K562 (cell line): Measurements from ENCODE around the gene GDF15. TPM values are rescaled to one million over a fixed set of nuclear protein-coding genes. Genes with fewer than 3 reads are reported as not detected.

Source experiments
- ARID4B ChIP-seq: sonication (generic); formaldehyde crosslinking; IDR thresholded peaks from 2 replicates; pipeline ENCODE4 v1.8.0; 2022; ENCODE audit warnings: mild to moderate bottlenecking, missing genetic modification reagents
- BCLAF1 ChIP-seq, 2 experiments: fragments of 450-650 bp in 1 of 2; IDR thresholded peaks; 2 replicates each; pipeline ENCODE4 v1.6.1; 2011 to 2017; ENCODE audit warnings: low read depth in 2 of 2, antibody characterized with exemption in 1 of 2, borderline replicate concordance in 1 of 2, low read length in 1 of 2, mild to moderate bottlenecking in 1 of 2, mixed read lengths in 1 of 2; ENCODE audit not compliant: control insufficient read depth in 1 of 2
- CTBP1 ChIP-seq: fragments of 450-650 bp; IDR thresholded peaks from 2 replicates; pipeline ENCODE4 v1.6.1; 2016; ENCODE audit warnings: borderline replicate concordance
- KDM4B ChIP-seq, 2 experiments: fragments of 450-650 bp in 1 of 2; sonication (generic) in 1 of 2; IDR thresholded peaks; 2 replicates each; pipeline ENCODE4 v1.6.1; 2016 to 2017; ENCODE audit warnings: borderline replicate concordance in 2 of 2, antibody characterized with exemption in 1 of 2, low read depth in 1 of 2, mild to moderate bottlenecking in 1 of 2
- MTA3 ChIP-seq: fragments of 450-650 bp; formaldehyde crosslinking; IDR thresholded peaks from 2 replicates; pipeline ENCODE4 v1.6.1; 2017; ENCODE audit warnings: mild to moderate bottlenecking, borderline replicate concordance
- RBBP5 ChIP-seq: fragments of 200-600 bp; sonication (generic); IDR thresholded peaks from 2 replicates; pipeline ENCODE4 v1.6.1; 2012; ENCODE audit warnings: borderline replicate concordance, mild to moderate bottlenecking, low read length, control low read depth, inconsistent platforms; ENCODE audit not compliant: insufficient read depth, poor library complexity, severe bottlenecking
- polyA plus RNA-seq, 8 experiments: library from polyadenylated mRNA; depleted of rRNA in 4 of 8; stranded (reverse) in 5 of 8; unstranded in 3 of 8; fragments of >200 nt; fragmentation: Nextera tagmentation in 2 of 8; fragmentation: Illumina TruSeq in 1 of 8; extraction: Ambion mirVana in 2 of 8; extraction: Trizol in 1 of 8; gene quantifications; 2 replicates each; pipeline versions ENCODE4 v1.2.1 to v1.2.3, GENCODE V29; 2011 to 2014; ENCODE audit warnings: inconsistent platforms in 1 of 8, missing spikeins in 1 of 8
- total RNA-seq, 7 experiments: library from RNA; depleted of rRNA in 6 of 7; stranded (reverse); fragments of >200 nt in 6 of 7; fragmentation: Illumina TruSeq in 2 of 7; extraction: Trizol in 2 of 7; gene quantifications; 2 replicates each; pipeline versions ENCODE4 v1.2.1 to v1.2.3, GENCODE V29; 2011 to 2021; ENCODE audit warnings: low replicate concordance in 1 of 7
- TF ChIP-seq, protein P1 (sequence below): fragments of 450-650 bp; conservative IDR thresholded peaks from 2 replicates; pipeline ENCODE4 v1.6.1; 2016; ENCODE audit warnings: missing genetic modification characterization, low read depth, mild to moderate bottlenecking, missing compliant biosample characterization, moderate library complexity
- TF ChIP-seq, protein P2 (sequence below): fragments of 450-650 bp; IDR thresholded peaks from 2 replicates; pipeline ENCODE4 v1.6.1; 2016; ENCODE audit warnings: antibody characterized with exemption
- TF ChIP-seq, protein P3 (sequence below): IDR thresholded peaks from 2 replicates; pipeline ENCODE4 v1.6.1; 2014; ENCODE audit warnings: antibody characterized with exemption
- TF ChIP-seq, protein P4 (sequence below), 3 experiments: fragments of 200-800 bp in 1 of 3; sonication (Bioruptor generic) in 1 of 3; sonication (generic) in 1 of 3; formaldehyde crosslinking in 1 of 3; IDR thresholded peaks; 2 replicates each; pipeline versions ENCODE4 v1.6.1 to v1.8.0; 2016 to 2022; ENCODE audit warnings: mild to moderate bottlenecking in 2 of 3, missing compliant biosample characterization in 2 of 3, missing genetic modification characterization in 2 of 3, missing genetic modification reagents in 1 of 3

Gene GDF15
- total and polyA plus RNA-seq, 9 of the 15 experiments (the other 6 are each of a cell fraction or from before 2014, with no cell fraction given): 2.3 to 82.4 (median 12.5) TPM

GRCh38 chr19:18373892-18374629 lies 11.9 kb upstream of the GDF15 start (continued):
- peak; percentile 90 for TF ChIP-seq ARID4B (CRISPR knock-in tag)
- TF ChIP-seq, protein P1, sequence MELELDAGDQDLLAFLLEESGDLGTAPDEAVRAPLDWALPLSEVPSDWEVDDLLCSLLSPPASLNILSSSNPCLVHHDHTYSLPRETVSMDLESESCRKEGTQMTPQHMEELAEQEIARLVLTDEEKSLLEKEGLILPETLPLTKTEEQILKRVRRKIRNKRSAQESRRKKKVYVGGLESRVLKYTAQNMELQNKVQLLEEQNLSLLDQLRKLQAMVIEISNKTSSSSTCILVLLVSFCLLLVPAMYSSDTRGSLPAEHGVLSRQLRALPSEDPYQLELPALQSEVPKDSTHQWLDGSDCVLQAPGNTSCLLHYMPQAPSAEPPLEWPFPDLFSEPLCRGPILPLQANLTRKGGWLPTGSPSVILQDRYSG (tag): peak; percentile 83
- peak in 1 of 2 experiments; percentile 90; a peak in 1 of 4 replicates for TF ChIP-seq KDM4B (IDR thresholded peaks at IDR 0.05; ENCODE audit: borderline replicate concordance in 2 of 2, low read depth in 1 of 2)
- TF ChIP-seq MTA3: peak; percentile 82; the same call in 1 of the 2 replicates
- peak; percentile 87 for TF ChIP-seq RBBP5
- TF ChIP-seq CTBP1: peak; percentile 84
- TF ChIP-seq, protein P2, sequence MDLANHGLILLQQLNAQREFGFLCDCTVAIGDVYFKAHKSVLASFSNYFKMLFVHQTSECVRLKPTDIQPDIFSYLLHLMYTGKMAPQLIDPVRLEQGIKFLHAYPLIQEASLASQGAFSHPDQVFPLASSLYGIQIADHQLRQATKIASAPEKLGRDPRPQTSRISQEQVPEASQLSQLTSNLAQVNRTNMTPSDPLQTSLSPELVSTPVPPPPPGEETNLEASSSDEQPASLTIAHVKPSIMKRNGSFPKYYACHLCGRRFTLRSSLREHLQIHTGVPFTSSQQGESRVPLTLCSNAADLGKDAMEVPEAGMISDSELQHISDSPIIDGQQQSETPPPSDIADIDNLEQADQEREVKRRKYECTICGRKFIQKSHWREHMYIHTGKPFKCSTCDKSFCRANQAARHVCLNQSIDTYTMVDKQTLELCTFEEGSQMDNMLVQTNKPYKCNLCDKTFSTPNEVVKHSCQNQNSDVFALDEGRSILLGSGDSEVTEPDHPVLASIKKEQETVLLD: peak; percentile 80
- TF ChIP-seq, protein P3, sequence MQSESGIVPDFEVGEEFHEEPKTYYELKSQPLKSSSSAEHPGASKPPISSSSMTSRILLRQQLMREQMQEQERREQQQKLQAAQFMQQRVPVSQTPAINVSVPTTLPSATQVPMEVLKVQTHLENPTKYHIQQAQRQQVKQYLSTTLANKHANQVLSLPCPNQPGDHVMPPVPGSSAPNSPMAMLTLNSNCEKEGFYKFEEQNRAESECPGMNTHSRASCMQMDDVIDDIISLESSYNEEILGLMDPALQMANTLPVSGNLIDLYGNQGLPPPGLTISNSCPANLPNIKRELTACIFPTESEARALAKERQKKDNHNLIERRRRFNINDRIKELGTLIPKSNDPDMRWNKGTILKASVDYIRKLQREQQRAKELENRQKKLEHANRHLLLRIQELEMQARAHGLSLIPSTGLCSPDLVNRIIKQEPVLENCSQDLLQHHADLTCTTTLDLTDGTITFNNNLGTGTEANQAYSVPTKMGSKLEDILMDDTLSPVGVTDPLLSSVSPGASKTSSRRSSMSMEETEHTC: peak; percentile 97
- peak in 1 of 2 experiments; percentile 67; a peak in 1 of 4 replicates for TF ChIP-seq BCLAF1 (IDR thresholded peaks at IDR 0.05; ENCODE audit: borderline replicate concordance in 1 of 2, control insufficient read depth in 1 of 2, low read depth in 2 of 2, low read length in 1 of 2)
- TF ChIP-seq, protein P4, sequence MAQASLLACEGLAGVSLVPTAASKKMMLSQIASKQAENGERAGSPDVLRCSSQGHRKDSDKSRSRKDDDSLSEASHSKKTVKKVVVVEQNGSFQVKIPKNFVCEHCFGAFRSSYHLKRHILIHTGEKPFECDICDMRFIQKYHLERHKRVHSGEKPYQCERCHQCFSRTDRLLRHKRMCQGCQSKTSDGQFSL (CRISPR knock-in tag; IDR thresholded peaks at IDR 0.05): peak; percentile 40; the same call in 1 of the 2 replicates
- TF ChIP-seq, protein P4 (tag; IDR thresholded peaks at IDR 0.05): no peak; a peak in 1 of 4 replicates
